Lower lobe of right lung (tissue), 2 donors: ENCODE results near the gene DTNBP1. TPM values are rescaled to one million over a fixed set of nuclear protein-coding genes. Genes with fewer than 3 reads are reported as not detected.
A peak's percentile ranks its signal among the peaks of the same experiment; 100 is the strongest.

Experiments used
- ATAC-seq, 2 donors: fragments of 200-7000 bp; cut with Tn5 transposase; one replicate each; pipeline ENCODE4 v1.9.1; 2020 to 2022; ENCODE audit warnings: mild to moderate bottlenecking in 2 of 2, moderate library complexity in 2 of 2
- DNase-seq: peaks from one replicate; pipeline ENCODE4 v3.0.0-alpha.2; 2020
- H3K27ac ChIP-seq: fragments of 200-600 bp; one replicate; pipeline ENCODE4 v1.8.0; 2022
- H3K27me3 ChIP-seq: fragments of 200-600 bp; one replicate; pipeline ENCODE4 v1.8.0; 2022; ENCODE audit warnings: low read depth
- H3K36me3 ChIP-seq: fragments of 200-600 bp; one replicate; pipeline ENCODE4 v1.8.0; 2022; ENCODE audit warnings: mild to moderate bottlenecking
- H3K4me1 ChIP-seq: fragments of 200-600 bp; one replicate; pipeline ENCODE4 v1.8.0; 2022
- H3K4me3 ChIP-seq: fragments of 200-600 bp; one replicate; pipeline ENCODE4 v1.8.0; 2022; ENCODE audit warnings: mild to moderate bottlenecking
- H3K9me3 ChIP-seq: fragments of 200-600 bp; one replicate; pipeline ENCODE4 v1.8.0; 2022
- intact Hi-C: fragments of 100-400 bp; cut with DNase I; formaldehyde crosslinking; loops from one replicate; pipeline ENCODE4 v1.11.0; 2022
- total RNA-seq: library from RNA; stranded (reverse); fragmentation: NEBNext Ultra II Directional; extraction: Animal tissue kit (Norgen Biotek cat#: 25700); gene quantifications from one replicate; pipeline ENCODE4 v1.2.1, GENCODE V29; 2021
- TF ChIP-seq, protein P1 (sequence below): fragments of 200-600 bp; IDR thresholded peaks from one replicate; pipeline ENCODE4 v1.8.0; 2022; ENCODE audit warnings: antibody characterized with exemption, mild to moderate bottlenecking
- donor health status: DM: no; HTN: yes; CAD: no; lungs with severe emphysema.

DTNBP1 gene
- total RNA-seq, 1 donor from 2014 or later: 25.9 TPM

- Histone ChIP-seq H3K36me3 (peaks cover 75% of the 10 kb centered on the region), H3K4me3 (peak overlapping the region; percentile 27), H3K4me1 (peaks cover 12% of the 10 kb centered on the region), H3K9me3 (no peaks in the 10 kb centered on the region), H3K27me3 (no peaks in the 10 kb centered on the region), H3K27ac (peak overlapping the region; percentile 68)
- ATAC-seq (peak; percentile 69 to 71), DNase-seq (no peak)
- intact Hi-C loops: no loop called here
- TF ChIP-seq, protein P1, sequence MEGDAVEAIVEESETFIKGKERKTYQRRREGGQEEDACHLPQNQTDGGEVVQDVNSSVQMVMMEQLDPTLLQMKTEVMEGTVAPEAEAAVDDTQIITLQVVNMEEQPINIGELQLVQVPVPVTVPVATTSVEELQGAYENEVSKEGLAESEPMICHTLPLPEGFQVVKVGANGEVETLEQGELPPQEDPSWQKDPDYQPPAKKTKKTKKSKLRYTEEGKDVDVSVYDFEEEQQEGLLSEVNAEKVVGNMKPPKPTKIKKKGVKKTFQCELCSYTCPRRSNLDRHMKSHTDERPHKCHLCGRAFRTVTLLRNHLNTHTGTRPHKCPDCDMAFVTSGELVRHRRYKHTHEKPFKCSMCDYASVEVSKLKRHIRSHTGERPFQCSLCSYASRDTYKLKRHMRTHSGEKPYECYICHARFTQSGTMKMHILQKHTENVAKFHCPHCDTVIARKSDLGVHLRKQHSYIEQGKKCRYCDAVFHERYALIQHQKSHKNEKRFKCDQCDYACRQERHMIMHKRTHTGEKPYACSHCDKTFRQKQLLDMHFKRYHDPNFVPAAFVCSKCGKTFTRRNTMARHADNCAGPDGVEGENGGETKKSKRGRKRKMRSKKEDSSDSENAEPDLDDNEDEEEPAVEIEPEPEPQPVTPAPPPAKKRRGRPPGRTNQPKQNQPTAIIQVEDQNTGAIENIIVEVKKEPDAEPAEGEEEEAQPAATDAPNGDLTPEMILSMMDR: no peak
Measured at GRCh38 chr6:15504581-15505350, 158.1 kb downstream of the DTNBP1 start.

GRCh38 chr6:15504040-15504495, 158.8 kb downstream of the DTNBP1 start:
- H3K4me1 ChIP-seq: peaks cover 12% of the 10 kb centered on the region
- TF ChIP-seq, protein P1: peak; percentile 31
- ATAC-seq (peak in 1 of 2 donors; percentile 5), DNase-seq (no peak)
- peaks cover 68% of the 10 kb centered on the region for H3K36me3 ChIP-seq
- H3K4me3 ChIP-seq: peak overlapping the region; percentile 27
- intact Hi-C loops: no loop called here
- H3K9me3 ChIP-seq: no peaks in the 10 kb centered on the region
- H3K27me3 ChIP-seq: no peaks in the 10 kb centered on the region
- H3K27ac ChIP-seq: peak overlapping the region; percentile 68

GRCh38 chr6:15503346-15503680, 159.5 kb downstream of the DTNBP1 start:
- Histone ChIP-seq H3K9me3 (no peaks in the 10 kb centered on the region), H3K27ac (no peak overlapping the region), H3K4me3 (no peak overlapping the region), H3K4me1 (peaks cover 12% of the 10 kb centered on the region), H3K27me3 (no peaks in the 10 kb centered on the region), H3K36me3 (peaks cover 61% of the 10 kb centered on the region)
- TF ChIP-seq, protein P1: no peak
- ATAC-seq (no peak), DNase-seq (no peak)
- intact Hi-C loops: no loop called here

DNA sequence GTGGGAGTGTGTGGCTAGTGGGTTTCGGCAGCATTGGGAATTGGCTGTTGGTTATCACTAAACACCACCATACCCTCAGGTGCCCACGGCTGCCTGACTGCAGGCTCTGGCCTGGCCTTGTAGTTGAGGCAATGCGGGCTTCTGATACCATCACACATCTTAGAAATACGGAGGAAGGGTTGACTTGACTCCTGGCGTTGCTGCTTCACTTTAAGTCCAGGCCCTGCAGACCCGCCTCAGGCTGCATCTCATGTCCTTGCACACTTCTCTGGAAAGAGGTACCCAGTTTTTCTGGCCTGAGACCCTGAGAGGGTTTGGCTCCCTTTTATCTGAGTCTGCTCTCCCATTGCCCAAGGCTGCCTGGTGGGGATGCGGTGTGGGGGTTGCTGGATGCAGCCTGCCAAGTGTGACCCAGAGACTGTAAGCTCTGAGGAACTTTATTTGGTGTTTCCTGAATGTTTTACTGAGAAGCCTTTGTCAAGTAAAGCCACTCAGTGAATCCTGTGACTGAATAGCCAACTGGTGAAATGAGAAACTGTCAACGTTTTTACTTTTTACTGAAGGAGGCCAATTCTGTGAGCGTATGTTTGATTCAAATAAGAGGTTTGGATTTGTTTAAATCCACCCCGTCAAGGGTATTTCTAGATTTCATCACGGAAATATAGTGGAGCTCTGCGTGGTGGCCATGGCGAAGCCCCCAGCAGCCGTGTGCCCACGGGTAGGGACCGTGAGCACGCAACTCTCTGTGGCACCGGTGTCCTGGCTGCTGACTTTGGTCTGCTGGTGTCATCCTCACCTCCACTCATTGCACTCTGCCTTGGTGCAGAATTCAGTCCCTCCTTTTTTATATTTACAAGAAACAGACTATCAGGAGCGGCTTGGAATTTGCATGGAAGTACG, 160.1 kb downstream of the DTNBP1 start:
- peaks cover 57% of the 10 kb centered on the region for H3K36me3 ChIP-seq
- H3K27ac ChIP-seq: no peak overlapping the region
- no peaks in the 10 kb centered on the region for H3K27me3 ChIP-seq
- no peak overlapping the region for H3K4me3 ChIP-seq
- intact Hi-C loops: no loop called here
- peaks cover 12% of the 10 kb centered on the region for H3K4me1 ChIP-seq
- no peak for DNase-seq
- no peaks in the 10 kb centered on the region for H3K9me3 ChIP-seq
- TF ChIP-seq, protein P1: no peak
- no peak for ATAC-seq

DNA sequence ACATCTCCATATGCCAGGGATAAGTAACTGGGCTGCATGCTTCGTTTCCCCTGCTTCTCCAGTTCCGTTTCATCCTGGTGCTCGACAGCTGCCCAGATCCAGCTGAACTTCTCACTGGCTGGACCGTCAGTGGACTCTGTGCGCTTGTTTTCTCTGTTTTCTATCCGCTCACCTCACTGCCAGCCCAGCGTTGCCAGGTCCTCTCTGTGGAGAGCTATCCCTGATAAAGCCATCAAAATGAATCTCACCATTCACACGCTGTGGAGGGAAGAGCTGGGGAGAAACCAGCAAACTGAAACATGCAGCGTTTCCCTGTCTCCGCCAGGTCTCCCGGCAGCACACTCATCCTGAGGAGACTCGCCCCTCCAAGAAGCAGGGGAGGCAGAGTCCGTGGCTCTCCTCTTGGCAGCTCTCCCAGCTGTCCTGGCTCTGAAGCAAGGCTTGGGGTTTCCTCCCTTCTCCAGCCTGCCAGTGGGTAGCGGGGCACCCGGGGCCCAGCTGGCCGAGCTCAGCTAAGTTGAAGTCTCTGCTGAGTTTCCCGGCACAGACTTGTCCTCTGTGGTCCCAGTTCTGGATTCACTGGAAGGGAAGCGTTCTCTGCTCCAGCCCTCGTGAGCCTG, 160.9 kb downstream of the DTNBP1 start:
- H3K27ac ChIP-seq: no peak overlapping the region
- ATAC-seq (no peak), DNase-seq (no peak)
- intact Hi-C loops: no loop called here
- H3K27me3 ChIP-seq: no peaks in the 10 kb centered on the region
- H3K4me3 ChIP-seq: no peak overlapping the region
- peaks cover 12% of the 10 kb centered on the region for H3K4me1 ChIP-seq
- H3K9me3 ChIP-seq: no peaks in the 10 kb centered on the region
- TF ChIP-seq, protein P1: no peak
- H3K36me3 ChIP-seq: peaks cover 57% of the 10 kb centered on the region
